Stimulated activated CD4-positive, alpha-beta T cell treated with anti-CD3 and anti-CD28 coated beads, TNF-alpha, amount 100 ng/mL, for 4 hours (primary cell): ENCODE results near the gene WFDC6.

Experiments
- DNase-seq, 3 experiments: peaks; one replicate each; pipeline ENCODE4 v3.0.0-alpha.2; 2020; ENCODE audit warnings: low read depth in 3 of 3

WFDC6 gene

GRCh38 chr20:45515147-45515913 is 24.0 kb downstream of the WFDC6 start, which contains the start of gene SPINT3:
Gene SPINT3, minus strand, starts transcription at chr20:45515622. Its CDS starts 14 bp downstream, at chr20:45515608.
- DNase-seq, result no peak

DNA sequence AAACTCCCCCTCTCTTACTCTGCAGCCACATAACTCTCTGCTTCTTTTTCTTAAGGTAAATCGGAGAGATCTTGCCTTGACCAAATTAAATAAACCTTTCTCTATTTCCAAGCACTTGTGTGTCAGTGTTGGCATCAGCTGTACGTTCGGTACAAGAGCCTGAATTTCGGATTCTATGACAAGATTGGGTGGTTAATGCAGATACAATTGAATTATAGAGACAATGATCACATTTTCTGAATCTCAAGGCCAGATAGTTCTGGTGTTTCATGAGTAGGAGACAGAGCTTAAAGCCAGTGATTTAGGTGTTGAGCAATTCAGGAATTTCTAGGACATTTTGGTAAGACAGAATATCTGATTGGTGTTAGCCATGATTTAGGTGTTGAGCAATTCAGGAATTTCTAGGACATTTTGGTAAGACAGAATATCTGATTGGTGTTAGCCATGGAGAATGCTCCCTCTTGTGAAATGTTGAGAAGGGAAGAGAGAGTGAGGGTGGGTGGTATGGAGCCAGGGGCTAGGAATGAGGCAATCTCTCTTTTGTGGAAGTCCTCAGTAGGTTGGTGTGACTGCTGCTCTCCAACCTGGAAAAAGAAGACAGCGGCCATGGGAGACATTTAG is 28.9 kb downstream of the WFDC6 start:
- no peak for DNase-seq

GRCh38 chr20:45509091-45509490 is 30.2 kb downstream of the WFDC6 start:
- DNase-seq, result no peak

- DNase-seq, result no peak
Measured at GRCh38 chr20:45508068-45508886, 31.0 kb downstream of the WFDC6 start.

GRCh38 chr20:45507011-45507820 is 32.1 kb downstream of the WFDC6 start:
- no peak for DNase-seq

DNA sequence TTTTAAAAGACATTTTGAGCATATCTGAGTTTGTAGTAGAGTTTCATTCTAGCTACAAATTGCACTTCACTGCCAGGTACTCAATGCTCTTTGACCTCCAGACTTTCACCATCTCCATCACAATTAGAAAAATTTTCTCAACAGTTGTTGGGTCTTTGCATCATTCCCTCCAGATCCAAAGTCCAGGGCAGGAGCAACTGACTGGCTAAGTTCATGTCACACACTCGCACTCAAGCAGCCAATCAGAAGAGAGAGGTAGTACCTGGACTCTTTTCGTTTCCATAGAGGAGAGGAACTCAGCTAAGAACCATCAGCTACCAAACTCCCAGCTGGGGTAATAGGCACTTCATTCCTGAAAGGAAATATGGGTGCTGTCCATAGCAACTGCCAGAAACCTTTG is 32.9 kb downstream of the WFDC6 start:
- DNase-seq, result no peak

DNA sequence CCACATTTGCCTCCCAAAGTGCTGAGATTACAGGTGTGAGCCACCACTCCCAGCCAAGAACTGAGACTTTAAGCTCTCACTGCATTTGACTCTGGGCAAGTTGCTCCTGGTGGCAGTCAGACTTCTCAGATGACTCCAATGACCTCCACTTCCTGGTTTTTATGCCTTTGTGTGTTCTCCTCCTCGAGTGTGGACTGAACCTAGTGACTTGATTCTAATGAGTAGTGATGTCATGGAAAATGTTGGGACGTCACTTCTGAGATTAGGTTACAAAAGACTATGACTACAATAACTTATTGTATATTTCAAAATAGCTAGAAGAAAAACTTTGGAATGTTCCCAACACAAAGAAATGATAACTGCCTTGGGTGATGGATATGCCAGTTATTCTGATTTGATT is 35.9 kb downstream of the WFDC6 start:
- no peak for DNase-seq

DNA sequence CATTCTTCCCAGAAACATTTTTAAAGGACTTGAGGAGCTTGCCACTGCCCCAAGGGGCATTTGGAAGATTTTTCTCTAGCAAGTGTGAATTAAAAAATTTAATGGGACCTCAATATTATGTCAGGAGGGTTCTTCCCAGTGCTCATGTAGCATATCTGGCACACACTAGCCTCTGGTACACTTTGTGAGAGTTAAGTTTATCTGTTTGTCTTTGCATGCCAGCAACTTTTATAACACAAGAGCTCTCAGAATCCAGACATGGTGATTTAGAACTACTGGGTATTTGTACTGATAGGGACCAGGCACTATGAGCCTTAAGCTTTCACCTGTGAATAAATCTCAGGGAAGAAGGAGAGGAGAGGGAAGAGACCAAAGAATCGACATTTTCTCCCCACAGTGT is 36.7 kb downstream of the WFDC6 start:
- DNase-seq, result no peak

- no peak for DNase-seq
Measured at GRCh38 chr20:45501600-45501999, 37.7 kb downstream of the WFDC6 start.

DNA sequence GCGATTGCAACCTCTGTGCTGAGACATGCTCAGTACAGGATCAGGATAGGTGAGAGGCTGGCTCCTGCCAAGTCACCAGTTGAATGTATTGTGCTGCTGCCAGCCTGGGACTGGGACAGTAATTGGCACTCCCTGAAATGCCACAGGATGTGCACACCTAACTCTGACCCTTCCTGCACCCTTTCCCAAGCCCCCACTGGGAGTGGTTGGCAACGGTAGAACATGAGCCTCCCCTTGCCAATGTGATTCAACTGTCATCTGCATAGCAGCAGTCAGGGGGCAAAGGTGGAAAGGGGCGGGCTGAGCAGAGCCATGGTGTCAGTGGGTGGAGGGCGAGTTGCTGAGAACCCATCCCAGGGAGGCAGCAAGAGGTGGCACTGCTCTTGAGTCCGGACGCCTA is 39.3 kb downstream of the WFDC6 start:
- DNase-seq, result no peak

DNA sequence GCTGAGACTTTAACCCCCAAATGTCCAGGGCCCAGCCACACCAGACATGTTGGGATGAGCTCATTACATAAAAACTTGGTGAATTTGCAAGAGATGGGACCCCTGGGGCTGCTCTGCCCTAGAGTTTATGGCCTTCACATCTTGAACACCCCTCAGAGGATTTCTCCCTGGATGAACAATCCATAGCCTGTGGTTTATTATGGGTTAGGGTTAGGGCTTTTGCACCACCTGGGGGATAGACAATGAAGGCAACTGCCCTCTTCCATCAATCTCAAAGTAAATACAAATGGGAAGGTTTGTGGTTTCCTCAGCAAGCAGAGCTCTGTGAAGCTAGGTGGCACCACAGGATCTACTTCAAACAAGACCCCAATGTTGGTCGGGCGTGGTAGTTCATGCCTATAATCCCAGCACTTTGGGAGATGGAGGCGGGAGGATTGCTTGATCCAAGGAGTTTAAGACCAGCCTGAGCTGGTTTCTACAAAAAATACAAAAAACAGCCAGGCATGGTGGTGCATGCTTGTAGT is 41.2 kb downstream of the WFDC6 start:
- no peak for DNase-seq

GRCh38 chr20:45496166-45496565 is 43.1 kb downstream of the WFDC6 start:
- no peak for DNase-seq

DNA sequence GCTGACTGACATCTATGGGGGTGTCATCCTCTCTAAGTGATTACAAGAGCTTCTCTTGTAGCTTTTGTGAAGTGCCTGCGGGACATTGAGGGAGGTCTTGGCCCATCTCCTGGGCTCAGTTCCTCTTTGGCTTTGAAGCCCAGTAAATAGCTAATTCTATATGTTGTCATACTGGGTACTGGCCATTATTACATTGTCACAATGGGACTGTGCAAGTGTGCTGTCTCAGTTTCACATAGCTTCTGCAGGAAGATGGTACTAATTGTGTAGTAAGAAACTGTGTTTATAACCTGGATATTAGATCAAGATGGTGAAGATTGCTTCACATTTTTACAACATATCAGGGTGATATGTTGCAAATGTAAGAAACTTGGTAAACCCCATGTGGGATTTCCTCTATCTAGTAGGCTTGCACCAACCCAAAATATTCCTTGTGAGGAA is 43.8 kb downstream of the WFDC6 start:
- DNase-seq, result no peak

GRCh38 chr20:45489083-45489531 is 50.2 kb downstream of the WFDC6 start:
- no peak for DNase-seq

DNA sequence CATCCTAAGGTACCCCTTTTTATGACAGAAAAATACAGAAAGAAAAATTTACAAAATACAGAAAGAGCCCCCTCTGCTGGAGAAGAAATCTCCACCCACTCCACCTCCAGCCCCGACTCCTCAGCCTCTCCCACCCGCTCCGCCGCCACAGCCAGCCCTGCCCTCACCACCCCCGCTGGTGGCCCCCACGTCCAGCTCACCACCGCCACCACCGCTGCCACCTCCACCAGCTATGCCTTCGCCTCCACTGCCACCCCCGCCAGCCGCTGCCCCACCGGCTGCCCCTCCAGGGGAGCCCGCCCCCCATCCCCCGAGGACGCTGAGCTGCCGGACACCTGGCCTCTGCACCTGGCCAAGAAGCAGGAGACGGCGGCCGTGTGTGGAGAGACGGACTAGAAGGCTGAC is 52.0 kb downstream of the WFDC6 start:
- no peak for DNase-seq

DNA sequence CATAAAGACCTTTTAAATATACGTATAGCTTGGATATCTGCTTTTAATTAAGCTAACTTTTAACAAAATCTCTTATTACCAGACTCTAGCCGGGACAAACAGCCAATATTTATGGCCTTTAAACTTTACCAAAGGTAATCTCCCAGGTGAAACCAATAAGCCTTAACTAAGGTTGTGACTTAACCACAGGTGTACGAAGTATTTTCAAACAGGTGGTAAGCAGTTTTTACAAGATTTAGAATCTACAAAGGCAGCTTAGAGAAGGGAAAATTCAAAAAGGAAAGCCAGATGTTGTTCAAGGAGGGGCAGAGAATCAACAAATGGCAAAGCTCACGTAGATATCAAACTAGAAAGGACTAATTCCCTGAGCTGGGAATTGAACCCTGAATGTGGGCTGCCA is 53.9 kb downstream of the WFDC6 start:
- no peak for DNase-seq

- no peak for DNase-seq
Measured at GRCh38 chr20:45484676-45485075, 54.6 kb downstream of the WFDC6 start.
